Measurements from ENCODE around the gene LRRC10B.
A peak's percentile ranks its signal among the peaks of the same experiment; 100 is the strongest.

Gene LRRC10B

DNA sequence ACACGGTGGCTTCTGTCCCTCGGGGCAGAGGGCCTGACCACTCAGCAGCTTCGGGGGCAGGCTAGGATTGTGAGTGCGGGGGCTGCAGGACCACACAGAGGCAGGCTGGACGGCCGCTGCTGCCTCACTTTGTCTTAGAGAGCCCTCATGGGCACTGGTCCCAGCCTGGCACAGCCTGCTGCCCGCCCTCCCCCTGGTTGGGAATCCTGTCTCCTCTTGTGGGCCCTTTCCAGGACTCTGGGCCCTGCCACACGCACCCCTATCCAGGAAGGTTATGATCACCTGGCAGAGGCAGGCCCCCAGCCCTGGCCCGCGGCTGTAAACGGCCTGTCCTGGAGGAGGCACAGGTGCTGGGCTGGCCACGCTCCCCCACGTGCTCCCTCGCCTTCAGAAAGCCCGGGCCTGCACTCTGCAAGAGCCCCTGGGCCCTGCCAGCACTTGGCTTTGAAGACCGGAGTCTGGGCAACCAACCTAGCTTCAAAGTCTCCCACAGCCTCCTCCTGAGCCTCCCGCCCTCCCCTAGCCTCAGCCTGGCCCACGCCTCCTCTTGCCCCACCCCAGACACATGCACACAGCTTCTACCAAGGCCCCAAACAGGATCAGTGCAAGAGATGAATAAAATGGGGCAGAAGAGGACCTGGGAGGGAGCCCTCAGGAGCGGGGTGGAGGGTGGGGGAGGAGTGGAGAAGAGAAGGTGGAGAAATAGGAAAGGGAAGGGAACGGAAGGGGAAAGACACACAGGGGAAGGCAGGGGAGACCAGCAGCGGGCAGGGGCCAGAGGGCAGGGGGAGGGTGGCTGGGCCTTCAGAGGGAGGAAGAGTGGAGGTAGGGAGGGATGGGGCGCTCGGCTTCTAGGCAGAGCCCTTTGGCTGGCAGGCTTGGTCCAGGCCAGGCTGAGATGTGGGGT lies 41.4 kb downstream of the LRRC10B start:
- no peak for DNase-seq

DNA sequence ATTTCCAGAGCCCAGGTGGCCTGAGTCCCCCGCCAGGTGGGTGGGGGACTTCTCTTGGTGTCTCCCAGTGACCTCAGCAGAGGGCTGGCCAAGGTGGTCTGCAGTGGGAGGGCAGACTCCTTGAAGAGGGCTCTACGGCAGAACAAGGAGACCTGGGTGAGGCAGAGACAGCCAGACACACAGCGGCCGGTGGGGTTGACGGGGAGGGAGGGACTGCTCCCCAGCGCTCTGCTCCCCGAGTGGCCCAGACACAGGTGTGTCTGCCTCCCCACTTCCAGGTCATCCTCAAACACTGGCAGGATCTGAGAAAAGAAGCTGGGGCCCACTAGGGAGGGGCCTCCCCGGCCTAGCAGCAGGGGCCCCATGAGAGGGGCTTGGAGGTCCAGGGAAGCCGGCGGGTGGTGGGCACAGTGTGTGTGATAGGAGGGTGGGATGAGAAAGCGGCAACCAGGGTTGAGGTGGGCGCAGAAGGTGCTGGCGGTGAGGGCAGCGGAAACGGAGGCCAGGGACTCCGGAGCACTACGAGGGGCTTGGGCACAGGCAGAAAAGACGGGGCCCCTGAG lies 42.2 kb downstream of the LRRC10B start:
- DNase-seq, result no peak

DNA sequence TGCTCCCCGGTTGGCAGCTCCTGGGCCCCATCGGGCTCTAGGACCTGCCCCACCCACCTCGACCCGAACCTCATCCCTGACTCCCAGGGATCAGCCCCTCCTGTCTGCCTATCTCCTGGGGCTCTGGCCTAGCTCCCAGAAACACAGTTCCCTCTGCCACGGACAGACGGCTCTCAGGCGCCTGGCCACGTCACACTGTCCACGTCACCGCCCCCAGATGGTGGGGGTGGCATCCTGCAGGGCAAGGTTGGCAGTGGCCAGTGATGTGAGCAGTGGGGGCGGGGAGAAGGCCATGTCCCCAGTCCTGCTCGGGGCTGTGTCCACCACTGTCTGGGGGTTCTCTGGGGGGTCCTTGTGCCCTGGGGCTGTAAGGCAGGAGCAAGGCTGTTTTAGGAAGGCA lies 43.1 kb downstream of the LRRC10B start:
- no peak for DNase-seq

DNA sequence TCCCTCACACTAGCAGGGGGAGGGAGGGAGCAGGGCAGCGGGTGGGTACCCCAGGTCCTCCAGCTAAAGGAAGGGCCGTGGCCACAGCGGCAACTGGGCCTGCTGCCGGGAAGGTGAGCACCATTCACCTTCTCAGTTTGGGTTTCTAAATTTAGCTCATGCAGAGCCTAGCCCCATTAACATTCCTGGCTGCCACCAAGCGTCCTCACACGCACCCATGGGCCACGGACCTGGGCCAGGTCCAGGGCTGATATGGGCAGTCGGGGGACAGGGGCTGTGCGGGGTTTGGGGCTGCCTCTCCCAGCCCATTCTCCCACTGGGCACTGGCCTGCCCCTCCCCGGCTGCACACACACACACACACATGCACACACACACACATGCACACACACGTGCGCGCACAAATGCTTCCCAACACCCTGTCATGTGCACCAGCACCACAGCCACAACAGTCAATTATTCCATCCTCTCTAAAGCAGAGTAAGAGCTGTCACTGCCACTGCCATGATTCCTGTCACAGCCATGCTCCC lies 43.6 kb downstream of the LRRC10B start:
- DNase-seq, result no peak

DNA sequence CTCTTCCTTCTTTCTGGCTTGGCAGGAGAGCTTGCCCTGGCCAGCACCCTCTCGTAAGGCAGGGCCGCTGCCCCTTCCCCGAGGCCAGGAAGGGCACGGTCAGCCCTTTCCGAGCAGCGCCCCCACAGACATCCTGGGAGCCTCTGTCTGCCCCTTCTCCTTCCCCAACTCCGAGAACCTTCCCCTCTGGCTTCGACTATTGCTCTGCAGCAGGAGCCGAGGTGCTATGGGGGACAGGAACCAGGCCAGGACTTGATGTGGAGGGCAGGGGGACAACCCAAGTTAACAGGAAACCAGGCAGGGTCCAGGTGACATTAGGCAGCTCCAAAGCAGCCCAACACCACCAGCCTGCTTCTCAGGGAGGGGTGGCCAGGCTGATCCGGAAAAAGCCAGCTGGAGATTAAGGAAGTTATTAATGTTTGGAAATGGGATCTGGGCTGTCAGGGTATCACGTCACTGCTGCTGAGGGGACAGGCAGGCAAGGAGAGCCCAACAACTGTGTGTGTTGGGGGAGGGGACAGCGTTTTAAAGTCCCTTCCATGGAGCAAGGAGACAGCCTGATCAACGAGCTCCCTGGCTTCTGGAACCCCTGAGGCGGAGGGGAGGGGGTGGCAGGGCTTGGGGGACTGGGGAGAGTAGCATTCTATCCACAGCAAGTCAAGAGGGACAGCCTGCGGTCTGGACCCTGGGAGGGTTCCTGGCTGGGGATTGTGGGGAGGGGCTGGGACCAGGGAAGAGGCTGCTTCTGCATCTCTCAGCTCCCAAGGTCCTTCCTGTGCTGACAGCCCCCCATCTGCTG lies 45.0 kb downstream of the LRRC10B start:
- peak; percentile 93 for DNase-seq

DNA sequence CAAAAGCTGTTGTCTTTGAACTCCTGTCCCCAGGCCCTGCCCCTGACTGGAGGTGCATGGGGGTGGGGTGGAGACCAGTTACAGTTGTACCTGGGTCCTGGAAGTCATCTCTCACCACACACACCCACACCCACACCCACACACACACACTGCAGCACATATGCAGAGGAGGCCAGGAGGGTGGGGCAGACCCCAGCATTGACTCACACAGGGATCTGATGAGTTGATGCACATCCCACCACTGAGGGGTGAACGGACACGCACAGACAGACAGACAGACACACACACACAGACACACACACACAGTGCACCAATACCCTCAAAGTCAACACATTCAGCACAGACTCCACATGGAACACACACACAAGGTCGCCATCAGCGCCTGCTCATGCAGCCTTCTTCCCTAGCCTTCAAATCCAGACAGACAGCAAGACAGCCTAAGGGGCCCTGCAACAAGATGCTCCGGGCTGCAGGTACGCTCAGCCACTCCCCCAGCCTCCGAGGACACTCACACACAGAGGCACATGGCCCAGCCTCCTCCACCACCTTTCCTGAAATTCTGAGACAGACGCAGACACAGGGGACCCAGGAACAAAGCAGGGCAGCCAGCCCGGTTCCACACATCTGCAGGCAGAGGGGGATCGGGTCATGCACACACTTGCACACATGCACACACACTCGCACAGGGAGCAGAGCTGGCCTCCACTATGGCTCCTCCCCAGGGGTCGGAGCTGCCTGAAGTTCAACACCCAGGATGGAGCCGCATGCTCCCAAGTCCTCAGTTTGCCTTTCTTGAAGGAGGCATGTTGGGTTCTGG lies 45.8 kb downstream of the LRRC10B start:
- DNase-seq, result no peak

DNA sequence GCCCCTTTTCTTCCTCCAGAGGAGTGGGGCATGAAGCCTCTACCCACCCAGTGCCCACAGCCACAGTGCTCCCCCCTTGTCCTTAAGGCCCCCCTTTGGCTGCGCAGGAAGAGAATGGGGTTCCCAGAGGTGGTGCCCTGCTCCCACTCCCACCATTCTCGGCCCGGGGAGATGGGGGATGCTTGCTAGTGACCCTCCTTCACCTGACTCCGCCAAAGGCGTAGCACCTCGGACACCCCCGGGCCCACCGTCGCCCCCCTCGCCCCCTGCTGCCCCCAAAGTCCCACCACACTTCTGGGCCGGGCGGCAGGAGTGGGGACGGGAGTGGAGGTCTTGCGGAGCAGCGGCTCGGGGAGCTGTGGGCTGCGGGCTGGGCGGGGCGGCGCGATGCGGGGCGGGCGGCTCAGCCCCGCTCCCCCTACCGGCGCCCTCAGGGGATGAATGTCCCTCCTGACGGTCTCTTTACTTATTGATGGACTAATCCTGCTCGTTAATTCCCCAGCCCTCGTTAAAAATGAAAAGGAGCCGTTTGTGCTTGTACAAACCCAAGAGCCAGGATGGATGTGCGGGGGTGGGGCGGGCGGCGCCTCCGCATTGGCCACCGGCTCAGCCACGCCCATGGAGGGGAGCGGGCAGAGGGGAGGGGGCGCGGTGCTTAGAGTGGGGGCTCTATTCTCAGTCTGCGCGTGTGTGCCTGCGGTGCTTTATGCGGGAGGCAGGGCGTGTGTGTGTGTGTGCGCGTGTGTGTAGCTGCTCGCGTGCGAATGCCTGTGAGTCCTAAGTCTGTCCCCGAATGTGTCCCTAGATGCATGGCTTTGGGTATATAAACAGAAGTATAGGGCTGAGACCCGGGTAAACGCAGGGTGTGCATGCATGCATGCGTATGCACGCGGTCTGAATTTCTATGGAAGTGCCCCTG lies 46.8 kb downstream of the LRRC10B start:
- no peak for DNase-seq

DNA sequence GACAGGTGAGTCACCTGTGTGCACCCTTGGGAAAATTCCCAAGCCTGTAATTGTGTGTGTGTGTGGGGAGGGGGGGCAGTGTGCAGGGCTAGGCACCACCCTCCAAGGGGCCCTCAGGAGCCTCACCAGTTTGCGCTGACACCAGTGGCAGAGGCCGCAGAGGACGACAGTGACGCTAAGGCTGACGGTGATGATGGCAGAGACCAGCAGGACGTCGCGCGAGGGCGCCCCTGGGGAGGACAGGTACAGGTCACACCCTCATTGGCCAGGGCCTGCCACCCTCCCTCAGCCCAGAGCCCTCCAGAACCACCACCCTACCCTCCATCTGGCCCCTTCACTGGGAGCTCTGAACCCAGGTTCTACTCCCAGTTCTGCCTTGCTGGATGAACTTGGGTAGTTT lies 47.4 kb downstream of the LRRC10B start:
- DNase-seq, result no peak

DNA sequence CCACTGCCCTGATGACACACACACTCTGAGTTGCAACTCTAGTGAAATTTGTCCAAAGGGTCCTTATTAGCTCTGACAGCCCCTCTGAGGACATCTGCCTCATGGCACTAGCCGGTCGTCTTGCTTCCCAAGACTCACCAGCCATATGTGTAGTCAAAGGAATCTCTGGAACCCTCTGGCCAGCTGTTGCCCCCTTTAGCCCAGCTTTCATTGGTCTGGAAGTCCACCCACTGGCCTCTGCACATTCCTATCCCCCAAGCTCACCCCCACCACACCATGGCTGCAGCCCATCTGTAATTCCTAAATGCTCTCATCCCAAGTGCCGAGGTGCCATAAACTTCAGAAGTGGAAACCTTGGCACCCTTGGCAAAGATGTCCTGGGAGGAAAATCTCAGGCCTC lies 48.1 kb downstream of the LRRC10B start:
- no peak for DNase-seq

Data from NCI-H2029 treated with DMSO at 0.1 percent for 48 hours (cell line).